Mesenchymal stem cell (in vitro differentiated cells and primary cell): ENCODE measurements around the gene SNRPA1.
A peak's percentile ranks its signal among the peaks of the same experiment; 100 is the strongest.

Source experiments
- DNase-seq: peaks from one replicate; pipeline ENCODE4 v3.0.0-alpha.2; 2013
- H2AFZ ChIP-seq: one replicate; pipeline ENCODE4 v1.6.1; 2013; ENCODE audit warnings: low read depth, mild to moderate bottlenecking, control low read depth, inconsistent platforms, low read length, moderate library complexity
- H2AK5ac ChIP-seq: 2 replicates; pipeline ENCODE4 v1.6.1; 2013; ENCODE audit warnings: low read length, moderate library complexity, mild to moderate bottlenecking, inconsistent platforms; ENCODE audit not compliant: severe bottlenecking
- H2BK120ac ChIP-seq: one replicate; pipeline ENCODE4 v1.6.1; 2013; ENCODE audit warnings: low read depth, mild to moderate bottlenecking, inconsistent platforms, low read length, moderate library complexity
- H2BK12ac ChIP-seq, 2 experiments: one replicate each; pipeline ENCODE4 v1.6.1; 2013; ENCODE audit warnings: inconsistent platforms in 2 of 2, low read length in 2 of 2, mild to moderate bottlenecking in 2 of 2, moderate library complexity in 2 of 2, control low read depth in 1 of 2
- H2BK15ac ChIP-seq: one replicate; pipeline ENCODE4 v1.6.1; 2013; ENCODE audit warnings: mild to moderate bottlenecking, low read depth, inconsistent platforms; ENCODE audit not compliant: poor library complexity, severe bottlenecking
- H2BK5ac ChIP-seq: 2 replicates; pipeline ENCODE4 v1.6.1; 2013; ENCODE audit warnings: low read depth, mild to moderate bottlenecking, low read length, control low read depth, inconsistent platforms; ENCODE audit not compliant: poor library complexity, severe bottlenecking
- H3K14ac ChIP-seq, 2 experiments: one replicate each; pipeline ENCODE4 v1.6.1; 2013; ENCODE audit warnings: inconsistent platforms in 2 of 2, low read length in 2 of 2, control low read depth in 1 of 2, mild to moderate bottlenecking in 1 of 2, moderate library complexity in 1 of 2
- H3K18ac ChIP-seq, 2 experiments: one replicate each; pipeline ENCODE4 v1.6.1; 2013; ENCODE audit warnings: inconsistent platforms in 2 of 2, low read length in 2 of 2, control low read depth in 1 of 2, low read depth in 1 of 2, mild to moderate bottlenecking in 1 of 2
- H3K23ac ChIP-seq, 2 experiments: one replicate each; pipeline ENCODE4 v1.6.1; 2013; ENCODE audit warnings: inconsistent platforms in 2 of 2, low read length in 2 of 2, mild to moderate bottlenecking in 2 of 2, moderate library complexity in 2 of 2, control low read depth in 1 of 2
- H3K27ac ChIP-seq: 2 replicates; pipeline ENCODE4 v1.5.1; 2013; ENCODE audit warnings: mild to moderate bottlenecking, moderate library complexity, low read length, control low read depth, inconsistent platforms; ENCODE audit not compliant: poor library complexity, severe bottlenecking
- H3K27me3 ChIP-seq, 2 experiments: 2 replicates each; pipeline versions ENCODE4 v1.6.1 to v1.7.0; 2013; ENCODE audit warnings: low read length in 2 of 2, mild to moderate bottlenecking in 2 of 2, moderate library complexity in 2 of 2, control low read depth in 1 of 2, inconsistent platforms in 1 of 2; ENCODE audit not compliant: control insufficient read depth in 1 of 2, insufficient read depth in 1 of 2
- H3K36me3 ChIP-seq, 2 experiments: 2 replicates each; pipeline versions ENCODE4 v1.6.1 to v1.7.0; 2013; ENCODE audit warnings: low read length in 2 of 2, control low read depth in 1 of 2, inconsistent platforms in 1 of 2, low read depth in 1 of 2, mild to moderate bottlenecking in 1 of 2; ENCODE audit not compliant: insufficient read depth in 2 of 2, control insufficient read depth in 1 of 2
- H3K4ac ChIP-seq, 2 experiments: one replicate each; pipeline ENCODE4 v1.6.1; 2013; ENCODE audit warnings: inconsistent platforms in 2 of 2, low read length in 2 of 2, mild to moderate bottlenecking in 2 of 2, moderate library complexity in 2 of 2, control low read depth in 1 of 2, low read depth in 1 of 2
- H3K4me1 ChIP-seq: 2 replicates; pipeline ENCODE4 v1.6.1; 2013; ENCODE audit warnings: low read depth, low read length, control low read depth; ENCODE audit not compliant: control insufficient read depth, insufficient read depth
- H3K4me2 ChIP-seq: 2 replicates; pipeline ENCODE4 v1.6.1; 2013; ENCODE audit warnings: low read length, mild to moderate bottlenecking, inconsistent platforms; ENCODE audit not compliant: poor library complexity, severe bottlenecking
- H3K4me3 ChIP-seq, 2 experiments: 2 replicates each; pipeline versions ENCODE4 v1.5.1 to v1.7.0; 2013; ENCODE audit warnings: low read length in 2 of 2, mild to moderate bottlenecking in 2 of 2, control low read depth in 1 of 2, low read depth in 1 of 2; ENCODE audit not compliant: insufficient read depth in 1 of 2
- H3K79me1 ChIP-seq: replicated peaks from 2 replicates; pipeline ENCODE4 v1.6.1; 2013; ENCODE audit warnings: mild to moderate bottlenecking, control low read depth, low read length, inconsistent platforms; ENCODE audit not compliant: poor library complexity, severe bottlenecking
- H3K9ac ChIP-seq: 2 replicates; pipeline ENCODE4 v1.7.0; 2013; ENCODE audit warnings: mild to moderate bottlenecking, low read length, moderate library complexity
- H3K9me3 ChIP-seq: 2 replicates; pipeline ENCODE4 v1.7.0; 2013; ENCODE audit warnings: mild to moderate bottlenecking, low read length; ENCODE audit not compliant: control insufficient read depth
- H4K8ac ChIP-seq: one replicate; pipeline ENCODE4 v1.6.1; 2013; ENCODE audit warnings: inconsistent platforms, mild to moderate bottlenecking, low read length, moderate library complexity
- H4K91ac ChIP-seq: one replicate; pipeline ENCODE4 v1.6.1; 2013; ENCODE audit warnings: mild to moderate bottlenecking, low read length, inconsistent platforms
- WGBS: methylation state at CpG from one replicate; pipeline ENCODE4 v1.1.7; 2013; ENCODE audit warnings: mixed read lengths; 5-methylcytosine and 5-hydroxymethylcytosine counted together

SNRPA1 gene

DNA sequence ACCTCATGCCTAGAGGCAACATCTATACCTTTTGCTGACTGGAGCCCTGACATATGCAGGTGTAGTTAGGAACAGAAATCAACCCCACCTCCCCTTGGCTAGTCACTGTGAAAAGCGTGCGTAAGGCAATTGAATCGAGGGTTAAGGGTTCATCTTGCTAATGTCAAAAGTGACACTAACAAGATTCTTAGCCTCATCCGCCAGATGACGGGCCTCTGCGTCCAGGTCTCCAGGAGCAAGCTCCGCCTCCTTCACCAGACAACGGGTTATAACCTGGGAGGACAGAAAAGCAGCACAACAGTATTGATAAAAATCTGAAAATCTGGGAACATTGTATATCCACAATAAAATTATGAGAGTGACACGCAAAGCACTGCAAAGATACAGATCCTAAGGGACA is 22.5 kb downstream of the SNRPA1 start:
- Histone ChIP-seq H3K4me2 (no peak overlapping the region), H3K27me3 (no peaks in the 10 kb centered on the region), H2AFZ (no peak overlapping the region)

DNA sequence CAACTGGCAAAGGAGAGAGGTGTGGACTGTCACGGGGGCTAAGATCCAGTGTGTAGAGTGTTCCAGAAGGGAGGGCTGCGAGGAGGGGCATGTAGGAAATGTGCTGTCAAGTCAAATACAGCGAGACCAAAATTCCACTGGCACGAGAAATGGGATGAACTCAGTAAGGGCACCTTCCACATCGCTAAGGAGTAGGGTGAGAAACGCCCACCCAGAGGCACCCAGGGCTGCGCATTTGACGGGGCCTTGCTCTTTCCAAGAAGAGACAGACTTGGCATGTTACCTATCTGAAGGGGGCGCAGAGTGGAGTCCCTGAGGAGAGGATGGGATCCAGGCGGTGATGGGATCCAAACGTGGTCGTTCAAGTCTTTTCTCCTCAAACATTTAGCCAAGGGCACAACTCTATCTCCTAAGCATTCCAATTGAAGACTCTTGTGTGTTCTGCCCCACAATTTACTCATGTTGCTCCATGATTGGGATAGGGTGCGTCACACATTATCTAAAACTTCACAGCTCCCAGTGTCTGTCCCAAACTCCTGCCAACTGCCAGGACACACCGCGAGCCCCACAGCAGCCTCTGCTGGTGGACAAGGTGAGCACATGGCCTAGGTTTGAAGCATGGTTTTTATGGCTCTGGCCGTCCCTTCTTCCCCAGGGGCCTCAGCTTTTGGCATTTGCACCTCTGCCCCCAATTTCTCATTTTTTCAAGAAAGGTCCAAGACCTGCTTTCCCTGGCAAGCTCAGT is 25.4 kb downstream of the SNRPA1 start:
- no peak overlapping the region for H3K4me3 ChIP-seq
- H3K36me3 ChIP-seq: peaks cover 43 to 62% of the 10 kb centered on the region in 2 experiments
- 93% methylated on average over 16 of the region's 16 CpGs for WGBS
- H3K4ac ChIP-seq: no peak overlapping the region
- H3K9me3 ChIP-seq: no peaks in the 10 kb centered on the region
- no peak for DNase-seq
- H2AK5ac ChIP-seq: no peak overlapping the region
- H3K4me1 ChIP-seq: peaks cover 3% of the 10 kb centered on the region
- no peak overlapping the region for H4K8ac ChIP-seq
- no peak overlapping the region for H4K91ac ChIP-seq
- no peak overlapping the region for H2AFZ ChIP-seq
- H3K9ac ChIP-seq: no peak overlapping the region
- H3K4me2 ChIP-seq: no peak overlapping the region
- no peak overlapping the region for H2BK15ac ChIP-seq
- no peak overlapping the region for H2BK120ac ChIP-seq
- peaks cover 10% of the 10 kb centered on the region for H3K79me1 ChIP-seq
- no peaks in the 10 kb centered on the region for H3K27me3 ChIP-seq
- H3K18ac ChIP-seq: no peak overlapping the region
- H2BK12ac ChIP-seq: no peak overlapping the region
- H3K27ac ChIP-seq: no peak overlapping the region
- no peak overlapping the region for H2BK5ac ChIP-seq
- H3K14ac ChIP-seq: no peak overlapping the region
- H3K23ac ChIP-seq: no peak overlapping the region

More for the DNA sequence above, 22.5 kb downstream of the SNRPA1 start:
- Histone ChIP-seq H3K36me3 (peaks cover 43 to 73% of the 10 kb centered on the region in 2 experiments), H4K91ac (no peak overlapping the region), H3K4ac (no peak overlapping the region), H2BK12ac (no peak overlapping the region), H3K9ac (no peak overlapping the region), H2BK15ac (no peak overlapping the region), H3K4me1 (peaks cover 5% of the 10 kb centered on the region), H3K18ac (no peak overlapping the region), H2AK5ac (no peak overlapping the region), H3K23ac (no peak overlapping the region), H2BK5ac (no peak overlapping the region), H4K8ac (no peak overlapping the region), H3K9me3 (no peaks in the 10 kb centered on the region), H3K27ac (no peak overlapping the region), H3K4me3 (no peak overlapping the region), H2BK120ac (no peak overlapping the region), H3K14ac (no peak overlapping the region), H3K79me1 (peaks cover 11% of the 10 kb centered on the region)
- DNase-seq: no peak
- WGBS: 96% methylated on average over 7 of the region's 9 CpGs

DNA sequence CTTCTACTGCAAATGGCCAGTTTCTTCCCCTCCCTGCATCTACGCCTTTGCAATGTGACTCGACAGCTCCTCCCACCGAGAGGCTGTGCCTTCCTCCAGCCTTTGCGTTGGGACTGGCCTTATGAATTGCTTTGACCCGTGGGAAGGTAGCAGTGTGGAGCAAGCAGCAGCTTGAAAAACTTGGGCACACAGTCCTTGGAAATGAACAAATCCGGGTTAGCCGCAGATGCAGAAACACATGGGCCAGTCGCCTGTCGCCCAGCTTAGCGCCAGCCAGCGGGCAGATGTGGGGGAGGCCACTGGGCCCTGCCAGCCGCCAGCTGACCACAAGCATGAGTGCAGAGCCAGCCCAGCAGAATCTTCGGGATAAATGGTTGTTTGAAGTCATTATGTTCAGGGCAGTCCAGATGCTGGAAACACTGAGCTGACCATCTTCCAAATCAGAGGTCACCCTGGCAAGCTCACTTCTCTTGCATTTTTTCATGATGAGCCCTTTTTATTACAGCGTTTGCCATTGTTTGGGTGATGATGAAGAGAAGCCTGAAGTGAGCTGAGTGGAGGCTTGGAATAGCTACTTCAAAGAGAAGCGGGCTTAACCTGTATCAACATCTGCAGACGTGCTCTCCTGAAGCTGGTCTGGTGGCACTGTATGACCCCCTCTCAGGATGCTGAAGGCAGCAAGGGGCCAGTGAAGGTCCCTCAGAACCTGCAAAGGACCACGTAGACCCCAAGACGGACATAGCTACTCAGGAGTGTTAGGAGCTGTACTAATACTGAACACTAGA is 27.5 kb downstream of the SNRPA1 start:
- no peak overlapping the region for H3K23ac ChIP-seq
- no peaks in the 10 kb centered on the region for H3K27me3 ChIP-seq
- no peak overlapping the region for H2BK12ac ChIP-seq
- no peak overlapping the region for H2BK120ac ChIP-seq
- no peak overlapping the region for H4K8ac ChIP-seq
- DNase-seq: peak; percentile 42
- no peak overlapping the region for H3K14ac ChIP-seq
- H3K27ac ChIP-seq: no peak overlapping the region
- no peak overlapping the region for H3K4me2 ChIP-seq
- peaks cover 2% of the 10 kb centered on the region for H3K79me1 ChIP-seq
- peak overlapping the region; percentile 71 for H3K9ac ChIP-seq
- H2BK5ac ChIP-seq: no peak overlapping the region
- H4K91ac ChIP-seq: no peak overlapping the region
- no peak overlapping the region for H3K4ac ChIP-seq
- peaks cover 5% of the 10 kb centered on the region for H3K4me1 ChIP-seq
- no peak overlapping the region for H3K18ac ChIP-seq
- peak overlapping the region; percentile 23 to 46 for H3K4me3 ChIP-seq
- H3K9me3 ChIP-seq: no peaks in the 10 kb centered on the region
- H2AFZ ChIP-seq: no peak overlapping the region
- 77% methylated on average over 18 of the region's 18 CpGs for WGBS
- no peak overlapping the region for H2BK15ac ChIP-seq
- H3K36me3 ChIP-seq: peaks cover 32 to 40% of the 10 kb centered on the region in 2 experiments
- no peak overlapping the region for H2AK5ac ChIP-seq

DNA sequence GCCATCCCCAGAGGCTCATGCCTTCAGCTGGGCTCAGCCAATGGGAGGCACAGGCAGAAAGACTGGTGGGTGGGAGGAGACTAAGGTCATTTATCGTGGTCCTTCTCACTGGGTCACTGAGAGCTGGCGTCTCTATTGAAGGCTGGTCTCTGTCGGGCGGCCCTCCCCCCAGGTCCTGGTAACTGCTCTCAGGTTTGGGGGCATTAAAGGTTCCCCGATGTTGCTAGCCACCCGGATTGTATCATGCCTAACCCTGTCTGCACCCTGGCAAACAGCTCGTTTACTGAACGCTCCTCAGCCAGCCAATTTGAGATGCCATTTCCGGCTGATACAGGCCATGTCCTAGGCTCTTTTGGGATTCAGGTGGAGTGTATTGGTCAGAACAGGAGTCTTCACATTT is 28.3 kb downstream of the SNRPA1 start:
- Histone ChIP-seq H3K79me1 (peaks cover 2% of the 10 kb centered on the region), H3K4me1 (peaks cover 5% of the 10 kb centered on the region), H3K4me3 (peak overlapping the region in 1 of 2 experiments; percentile 46), H2AFZ (no peak overlapping the region), H2AK5ac (no peak overlapping the region), H4K8ac (no peak overlapping the region), H3K18ac (no peak overlapping the region), H4K91ac (no peak overlapping the region), H3K9ac (peak overlapping the region; percentile 71), H2BK15ac (no peak overlapping the region), H3K27me3 (no peaks in the 10 kb centered on the region), H3K27ac (no peak overlapping the region), H3K4ac (no peak overlapping the region), H2BK5ac (no peak overlapping the region), H2BK120ac (no peak overlapping the region), H3K9me3 (no peaks in the 10 kb centered on the region), H3K23ac (no peak overlapping the region), H3K14ac (peak overlapping the region in 1 of 2 experiments; percentile 22), H3K36me3 (peaks cover 28 to 33% of the 10 kb centered on the region in 2 experiments), H2BK12ac (no peak overlapping the region), H3K4me2 (no peak overlapping the region)
- DNase-seq: no peak
- 95% methylated on average over 9 of the region's 9 CpGs for WGBS
